SIG-M5 treated with dmso at 0.1 percent for 504 hours (cell line): ENCODE measurements around the gene ATP11A.

Experiments used
- DNase-seq: peaks from one replicate; lab custom pipeline; 2025; ENCODE audit not compliant: unreplicated experiment; lab: John Stamatoyannopoulos, UW

Gene ATP11A

DNA sequence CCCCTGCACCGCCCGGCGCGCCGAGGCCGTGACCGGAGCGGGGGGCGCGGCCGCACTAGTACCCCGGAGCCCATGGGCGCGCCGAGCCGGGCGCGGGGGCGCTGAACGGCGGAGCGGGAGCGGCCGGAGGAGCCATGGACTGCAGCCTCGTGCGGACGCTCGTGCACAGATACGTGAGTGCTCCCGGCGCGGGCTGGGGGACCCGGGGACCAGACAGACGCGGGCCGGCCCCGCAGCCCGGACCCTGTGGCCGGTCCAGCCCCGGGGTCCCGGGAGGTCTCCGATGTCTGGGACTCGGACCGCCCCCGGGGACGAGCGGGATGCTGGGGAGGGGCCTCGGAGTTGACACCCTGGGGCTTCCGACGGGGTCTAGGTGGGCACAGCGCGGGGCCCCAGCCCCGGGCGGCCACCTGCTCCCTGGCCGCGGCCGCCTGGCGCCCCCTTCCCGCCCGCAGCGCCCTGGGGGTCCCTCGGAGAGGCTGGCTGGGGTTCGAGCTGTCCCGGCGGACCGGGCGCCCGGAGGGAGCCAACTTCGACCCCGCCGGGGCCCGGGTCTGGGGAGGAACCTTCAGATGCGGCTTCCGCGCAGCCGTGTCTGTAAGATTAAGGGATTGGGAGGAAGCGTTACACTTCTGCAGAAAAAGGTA lies 568 bp downstream of the ATP11A start:
- DNase-seq: peak; percentile 33

DNA sequence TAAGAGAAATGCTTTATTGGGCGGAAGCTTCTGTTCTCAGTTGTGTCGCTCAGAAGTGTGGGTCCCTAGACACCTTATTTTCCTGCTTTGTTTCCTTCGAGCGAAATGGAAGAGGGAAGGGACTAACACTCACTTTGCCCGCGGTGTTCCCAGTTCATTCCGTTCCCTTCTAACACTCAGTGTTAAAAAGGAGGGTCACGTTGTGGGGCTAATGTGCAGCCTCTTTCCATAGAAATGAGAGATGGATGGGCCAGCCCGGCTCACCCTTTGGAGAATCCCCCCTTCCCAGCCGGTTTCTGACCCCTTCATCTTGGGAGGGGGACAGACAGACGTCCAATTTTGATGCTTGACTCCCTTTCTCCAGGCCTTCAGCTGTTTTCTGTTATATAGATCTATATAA lies 2.3 kb downstream of the ATP11A start:
- DNase-seq: no peak

GRCh38 chr13:112692586-112692985 lies 2.7 kb downstream of the ATP11A start:
- DNase-seq: no peak

GRCh38 chr13:112693831-112694497 lies 4.1 kb downstream of the ATP11A start:
- peak; percentile 94 for DNase-seq

- DNase-seq: no peak
Measured at GRCh38 chr13:112695121-112695520, 5.3 kb downstream of the ATP11A start.

- no peak for DNase-seq
Measured at GRCh38 chr13:112696001-112696868, 6.4 kb downstream of the ATP11A start.

DNA sequence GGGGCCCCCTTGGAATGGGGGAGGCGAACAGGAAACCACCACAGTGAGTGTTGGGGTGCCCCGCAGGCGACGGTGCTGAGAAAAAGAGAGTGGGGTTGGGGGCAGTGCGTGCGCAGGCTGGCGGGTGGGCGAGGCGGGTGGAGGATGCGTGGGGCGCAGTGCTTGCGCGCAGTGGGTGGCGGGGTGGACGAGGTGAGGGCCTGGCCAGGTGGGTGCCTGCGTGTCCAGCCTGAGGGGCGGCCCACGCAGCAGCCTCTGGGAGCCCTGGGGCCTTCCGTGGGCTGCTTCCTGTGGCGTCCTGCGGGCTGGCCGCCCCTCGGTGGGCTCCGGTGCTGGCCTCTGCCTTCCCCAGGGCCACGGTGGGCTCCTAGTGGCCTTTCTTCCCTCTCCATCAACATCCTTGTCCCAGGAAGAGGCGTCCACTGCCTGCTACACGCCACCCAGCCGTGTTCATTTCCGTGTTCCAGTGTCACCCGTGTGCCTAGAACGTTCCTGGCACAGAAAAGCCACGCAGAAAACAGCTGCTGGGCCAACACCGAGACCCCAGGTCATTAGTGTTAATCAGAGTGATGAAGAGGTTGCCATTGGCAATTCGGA lies 7.1 kb downstream of the ATP11A start:
- DNase-seq: no peak

DNA sequence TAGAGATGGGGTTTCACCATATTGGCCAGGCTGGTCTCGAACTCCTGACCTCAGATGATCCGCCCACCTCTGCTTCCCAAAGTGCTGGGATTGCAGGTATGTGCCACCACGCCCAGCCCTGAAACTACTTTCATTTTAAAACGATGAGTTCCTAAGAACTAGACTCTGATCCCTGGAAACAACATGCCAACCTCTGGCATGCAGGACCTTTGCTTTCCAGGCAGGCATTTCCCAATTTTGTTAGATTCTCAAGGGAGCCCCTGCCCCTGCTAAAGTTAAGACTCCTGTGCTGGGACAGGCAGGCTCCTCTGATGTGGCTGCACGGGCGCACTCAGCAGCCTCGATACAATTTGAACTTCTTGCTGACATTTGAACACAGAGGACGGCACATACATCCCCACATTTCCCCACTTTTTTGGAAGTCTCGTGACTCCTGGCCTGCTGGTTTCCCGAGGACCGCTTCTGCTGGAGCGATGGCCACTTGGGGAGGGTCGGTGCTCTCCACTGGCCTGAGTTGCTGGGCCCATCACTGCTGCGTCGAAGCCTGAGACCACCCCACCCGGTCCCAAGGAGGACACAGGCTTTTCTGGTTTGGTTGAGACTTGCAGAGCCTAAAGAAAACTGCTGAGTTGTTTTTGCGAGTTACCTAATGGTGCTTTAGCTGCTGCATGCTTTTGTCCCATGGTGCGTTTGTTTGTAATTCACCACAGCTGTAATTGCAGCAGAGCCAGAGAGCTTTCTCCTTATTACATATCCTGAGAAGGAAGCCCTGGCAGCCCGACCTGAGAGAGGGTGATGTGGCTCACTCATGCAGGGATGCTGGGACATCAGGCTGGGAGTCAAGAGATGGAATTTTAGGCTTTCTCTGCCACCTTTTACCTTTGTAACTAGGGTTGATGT lies 8.2 kb downstream of the ATP11A start:
- DNase-seq: no peak

DNA sequence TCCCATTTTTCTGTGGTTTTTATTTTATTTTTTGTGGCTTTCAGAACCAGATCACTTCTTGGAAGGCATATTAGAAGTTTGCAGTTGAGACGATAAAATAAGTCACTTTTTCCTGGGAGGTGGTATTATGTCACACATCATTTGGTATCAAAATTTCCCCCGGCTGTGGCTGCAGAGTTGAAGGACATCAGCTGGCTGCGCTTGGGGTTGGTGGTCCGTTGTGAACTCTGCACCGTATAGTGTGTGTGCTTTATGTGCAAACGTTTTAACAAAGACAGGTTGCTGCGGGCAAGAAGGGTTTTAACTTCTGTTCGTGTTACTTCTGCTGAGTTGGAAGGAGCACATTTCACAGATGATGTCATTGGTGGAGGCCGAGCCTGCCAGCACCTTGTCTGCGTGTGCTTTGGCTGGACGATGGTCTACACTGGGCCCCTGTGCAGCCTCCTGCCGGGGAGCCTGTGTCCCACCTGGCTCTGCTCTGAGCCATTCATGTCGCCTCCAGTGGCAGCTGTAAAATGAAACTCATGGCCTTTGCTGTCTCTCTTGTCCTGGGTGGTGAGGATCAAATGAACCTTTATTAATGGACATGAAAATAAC lies 9.6 kb downstream of the ATP11A start:
- DNase-seq: no peak

DNA sequence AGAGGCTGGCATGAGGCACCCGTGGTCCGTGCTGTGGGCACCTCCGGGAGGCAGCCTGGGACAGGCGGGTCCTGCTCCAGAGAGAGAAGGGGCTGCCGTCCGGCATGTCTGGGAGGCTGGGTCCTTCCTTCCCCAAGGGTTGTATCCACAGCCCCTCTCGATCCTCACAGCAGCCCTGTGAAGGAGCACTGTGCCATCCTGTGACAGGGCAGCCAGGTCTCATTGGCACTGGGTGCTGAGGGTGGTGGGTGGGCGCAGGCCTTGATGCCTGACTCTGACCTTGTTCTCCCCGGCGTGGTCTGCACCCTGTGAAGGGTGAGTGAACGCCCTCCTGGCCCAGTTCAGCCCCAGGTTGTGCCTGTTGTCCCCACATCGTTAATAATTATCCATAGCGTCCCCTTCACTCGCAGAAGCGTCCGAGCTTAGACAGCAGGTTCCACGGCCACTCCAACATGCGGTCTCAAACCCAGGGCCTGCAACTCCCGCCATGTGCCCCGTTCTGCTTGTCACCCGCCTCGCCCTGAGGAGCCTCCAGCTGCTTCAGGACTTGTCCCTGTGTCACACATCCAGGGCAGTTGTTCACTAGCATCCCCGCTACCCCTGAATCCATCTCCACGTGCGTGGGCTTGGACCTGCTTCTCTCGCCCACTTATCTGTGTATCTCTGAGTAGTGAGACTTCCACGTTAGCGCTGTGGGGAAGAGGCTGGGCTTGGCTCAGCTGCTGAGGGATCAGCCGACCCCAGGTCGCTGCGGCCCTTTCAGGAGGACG lies 10.6 kb downstream of the ATP11A start:
- DNase-seq: no peak

GRCh38 chr13:112702341-112702985 lies 12.6 kb downstream of the ATP11A start:
- no peak for DNase-seq

DNA sequence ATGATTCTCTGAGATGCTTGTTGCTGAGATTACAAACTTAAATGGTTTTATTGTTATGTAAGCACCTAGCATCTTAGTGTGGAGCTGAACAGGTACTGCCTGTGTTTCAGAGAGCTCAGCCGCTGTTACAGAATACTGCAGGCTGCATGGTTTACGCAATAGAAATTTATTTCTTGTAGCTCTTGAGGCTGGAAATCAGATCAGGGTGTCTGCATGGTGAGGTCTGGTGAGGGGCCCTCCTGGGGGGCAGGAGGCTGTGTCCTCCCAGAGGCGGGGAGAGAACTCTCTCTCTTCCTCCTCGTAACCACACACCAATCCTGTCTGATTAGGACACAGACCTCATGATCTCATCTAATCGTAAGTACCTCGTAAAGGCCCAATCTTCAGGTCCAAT lies 13.1 kb downstream of the ATP11A start:
- DNase-seq: peak; percentile 81

GRCh38 chr13:112703449-112704284 lies 13.8 kb downstream of the ATP11A start:
- DNase-seq: no peak

- no peak for DNase-seq
Measured at GRCh38 chr13:112704308-112705145, 14.7 kb downstream of the ATP11A start.

GRCh38 chr13:112705286-112705685 lies 15.4 kb downstream of the ATP11A start:
- no peak for DNase-seq

- DNase-seq: no peak
Measured at GRCh38 chr13:112706171-112706570, 16.3 kb downstream of the ATP11A start.

DNA sequence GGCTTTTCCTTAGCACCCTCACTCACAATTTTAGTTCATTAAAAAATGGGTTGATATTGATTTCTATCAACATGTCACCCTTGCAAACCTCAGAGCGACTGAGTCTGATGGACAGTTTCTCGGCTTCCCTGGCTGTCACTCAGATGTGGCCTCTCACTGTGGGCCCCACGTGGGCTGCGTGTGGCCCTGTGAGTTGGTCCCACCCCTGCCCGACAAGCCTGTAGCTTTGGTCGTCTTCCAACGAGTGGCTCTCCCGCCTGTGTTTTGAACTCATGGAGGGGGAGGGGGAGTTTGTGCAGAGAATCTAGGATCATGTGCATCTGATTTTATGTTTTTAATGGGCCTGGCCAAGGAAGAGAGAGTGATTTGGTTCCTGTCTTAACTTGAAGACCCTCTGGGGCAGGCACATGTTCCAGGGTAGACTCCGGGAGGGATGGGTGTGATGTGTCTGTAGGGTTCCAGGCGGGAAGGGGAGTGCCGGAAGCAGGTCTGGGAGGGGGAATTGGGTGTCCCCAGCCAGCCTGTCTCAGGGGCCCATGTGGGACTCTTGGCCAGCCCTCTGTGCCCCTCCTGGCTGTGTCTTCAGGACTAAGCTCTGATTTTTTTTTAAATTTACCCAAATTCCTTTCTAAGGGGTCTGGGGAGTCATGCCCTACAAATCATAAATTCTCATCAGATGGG lies 18.9 kb downstream of the ATP11A start:
- DNase-seq: no peak
